GM21390 (cell line): ENCODE results near the gene KCNH4.
"Not testable (repeated sequence)": the region's sequence is repeated elsewhere in the genome, so short reads cannot be mapped to it uniquely, and the experiment has no call there.

Source experiments
- ATAC-seq: cut with Tn5 transposase; IDR thresholded peaks from one replicate; pipeline ENCODE4 v1.9.1; 2021; ENCODE audit not compliant: unreplicated experiment

KCNH4 gene

DNA sequence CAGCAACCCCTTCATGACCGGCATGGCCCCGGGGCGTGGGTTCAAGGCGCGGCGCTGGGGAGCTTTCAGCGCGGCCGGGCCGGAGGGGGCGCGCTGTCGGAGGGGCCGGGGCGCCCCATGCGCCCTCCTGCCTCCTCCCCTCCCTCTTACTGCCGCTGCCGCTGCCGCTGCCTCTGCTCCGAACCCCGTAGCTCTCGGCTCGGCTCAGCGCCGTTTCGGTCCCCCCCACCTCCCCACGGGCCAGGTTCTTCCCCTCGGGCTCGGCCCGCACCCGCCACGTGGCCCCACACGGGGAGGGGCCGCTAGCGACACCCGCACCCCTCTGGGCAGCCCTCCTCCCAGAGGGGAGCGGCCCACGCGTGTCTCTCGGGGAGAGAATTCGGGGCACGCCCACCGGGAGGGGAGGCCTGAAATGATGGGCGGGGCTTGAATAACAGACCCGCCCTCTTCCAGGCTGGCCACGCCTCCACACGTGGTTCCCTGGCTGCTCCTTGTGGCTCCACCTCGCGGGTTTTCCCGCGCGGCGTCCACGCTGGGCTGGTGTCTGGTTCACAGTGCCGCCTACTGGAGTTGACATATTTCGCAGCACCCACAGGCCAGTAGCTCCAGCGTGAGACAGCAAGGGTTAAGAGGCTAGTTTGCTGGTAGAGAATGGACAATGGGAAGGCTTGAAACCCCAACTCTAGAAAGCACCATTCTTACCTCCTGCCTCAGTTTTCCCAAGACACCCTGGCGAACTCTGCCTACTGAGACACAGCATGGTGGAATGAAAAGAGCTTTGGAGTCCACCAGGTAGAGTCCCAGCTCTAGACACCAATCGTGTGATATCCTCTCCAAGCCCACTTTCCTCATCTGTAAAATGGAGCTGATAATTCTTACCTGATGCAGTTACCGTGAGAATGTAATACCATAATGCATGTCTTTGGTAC lies at the start of gene KCNH4:
Gene KCNH4, minus strand, starts transcription at position 221 of the 929 bp plus-strand sequence. Its CDS starts 197 bp downstream, at position 24.
- no peak for ATAC-seq

DNA sequence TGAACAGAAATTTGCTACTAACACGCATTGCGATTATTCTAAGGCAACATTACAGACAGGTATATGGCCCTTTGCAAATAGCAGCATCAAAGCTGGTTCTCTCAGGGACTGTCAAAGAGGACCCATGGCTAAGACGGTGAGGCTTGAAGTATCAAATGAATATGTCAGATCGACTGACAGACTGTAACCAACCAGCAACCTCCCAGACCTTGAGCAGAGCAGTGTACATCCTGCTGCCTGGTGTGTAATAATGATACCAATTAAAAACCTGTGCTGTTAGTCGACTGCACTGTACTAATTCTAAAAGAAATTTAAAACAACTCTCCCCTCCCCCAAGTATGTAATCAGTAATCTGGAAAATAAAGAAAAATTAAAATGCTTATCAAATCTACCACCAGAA lies 49.3 kb upstream of the KCNH4 start:
- no peak for ATAC-seq

DNA sequence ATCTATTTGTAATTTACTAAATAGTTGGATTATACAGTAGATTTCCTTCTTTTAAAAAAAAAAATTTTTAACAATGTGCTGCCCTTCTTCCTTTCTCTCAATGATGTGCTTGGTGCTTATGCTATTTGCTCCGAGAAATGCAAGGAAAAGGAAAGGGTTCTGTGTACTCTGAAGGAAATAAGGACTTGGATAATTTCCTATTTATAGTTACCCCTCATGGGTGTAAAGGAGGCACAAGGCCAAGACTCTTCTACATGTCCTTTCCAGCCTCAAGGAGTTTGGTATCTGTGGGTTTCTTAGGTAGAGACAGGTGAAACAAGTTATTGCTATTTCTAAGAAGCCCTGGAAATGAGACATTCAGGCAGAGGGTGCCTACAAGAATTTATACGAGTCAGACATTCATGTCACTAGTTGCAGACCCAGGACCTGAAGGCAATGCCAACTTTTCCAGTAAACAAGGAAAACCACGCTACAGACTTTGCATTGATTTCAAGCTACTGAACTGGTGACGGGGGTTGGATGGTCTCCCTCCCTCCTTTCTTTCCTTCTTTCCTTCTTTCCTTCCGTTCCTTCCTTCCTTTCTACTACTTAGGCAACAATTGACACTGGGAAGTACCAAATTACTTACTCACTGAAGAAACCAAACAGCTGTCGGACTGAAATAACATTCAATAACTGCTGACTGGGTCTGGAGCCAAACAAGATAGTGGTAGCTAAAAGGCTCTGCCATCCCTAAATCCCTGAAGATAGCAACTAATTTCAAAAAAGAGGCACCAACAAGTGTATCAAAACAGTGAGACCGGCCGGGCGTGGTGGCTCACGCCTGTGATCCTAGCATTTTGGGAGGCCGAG lies 47.1 kb upstream of the KCNH4 start:
- no peak for ATAC-seq

DNA sequence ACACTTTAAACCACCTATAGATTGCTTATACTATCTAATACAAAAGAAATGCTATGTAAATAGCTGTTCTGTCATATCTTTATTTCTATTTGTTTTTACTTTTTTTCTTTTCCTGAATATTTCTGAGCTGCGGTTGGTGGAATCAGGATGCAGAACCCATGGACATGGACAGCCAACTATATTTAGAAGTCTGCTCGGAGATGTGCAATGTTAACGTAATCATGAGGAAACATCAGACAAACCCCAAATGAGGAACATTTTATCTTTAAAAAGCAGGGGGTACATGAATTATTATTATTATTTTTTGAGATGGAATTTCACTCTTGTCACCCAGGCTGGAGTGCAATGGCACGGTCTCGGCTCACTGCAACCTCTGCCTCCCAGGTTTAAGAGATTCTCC lies 44.7 kb upstream of the KCNH4 start:
- no peak for ATAC-seq

DNA sequence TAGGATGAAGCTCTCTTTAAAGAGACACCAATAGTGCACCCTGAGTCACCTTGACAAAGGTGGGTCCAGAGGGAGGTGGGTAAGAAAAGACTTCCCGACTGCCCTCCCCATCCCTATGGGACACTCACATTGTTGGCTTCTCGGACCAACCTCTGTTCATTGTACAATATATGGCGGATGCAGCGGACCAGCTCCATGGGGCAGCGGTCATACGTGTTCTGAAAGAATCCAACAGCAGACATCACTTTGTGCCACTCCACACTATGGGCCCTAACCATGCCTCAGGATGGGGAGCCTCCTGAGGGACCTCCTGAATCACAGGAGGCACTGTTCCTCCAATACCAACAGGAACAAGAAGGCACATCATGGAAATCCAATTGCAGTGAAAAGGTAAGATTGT lies 43.7 kb upstream of the KCNH4 start:
- no peak for ATAC-seq

DNA sequence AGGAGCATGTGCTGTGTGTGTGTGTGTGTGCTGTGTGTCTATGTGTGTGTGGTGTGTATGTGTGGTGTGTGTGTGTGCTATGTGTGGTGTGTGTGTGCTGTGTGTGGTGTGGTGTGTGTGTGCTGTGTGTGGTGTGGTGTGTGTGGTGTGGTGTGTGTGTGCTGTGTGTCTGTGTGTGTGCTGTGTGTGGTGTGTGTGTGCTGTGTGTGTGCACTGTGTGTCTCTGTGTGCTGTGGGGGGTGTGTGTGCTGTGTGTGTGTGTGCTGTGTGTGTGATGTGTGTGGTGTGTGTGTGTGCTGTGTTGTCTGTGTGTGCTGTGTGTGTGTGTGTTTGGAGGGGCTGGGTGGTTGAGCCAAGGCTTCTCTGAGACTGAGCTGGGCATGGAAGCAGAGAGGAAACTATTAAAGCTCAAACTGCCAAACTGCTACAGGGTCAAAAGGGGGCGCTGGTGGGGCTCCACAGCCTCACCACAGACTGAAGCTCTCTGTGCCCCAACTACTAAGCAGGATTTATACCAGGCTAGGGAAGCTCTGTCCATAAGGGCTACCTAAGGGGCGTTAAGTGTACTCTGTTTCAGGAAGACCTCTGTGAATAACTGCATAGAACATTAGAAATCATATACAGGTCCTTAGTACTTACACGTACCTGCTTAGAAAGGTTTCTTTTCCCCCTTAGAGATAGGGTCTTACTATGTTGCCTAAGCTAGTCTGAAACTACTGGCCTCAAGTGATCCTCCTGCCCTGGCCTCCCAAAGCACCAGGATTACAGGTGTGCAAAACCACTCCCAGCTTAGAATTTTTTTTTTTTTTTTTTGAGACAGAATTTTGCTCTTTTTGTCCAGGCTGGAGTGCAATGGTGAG lies 41.2 kb upstream of the KCNH4 start:
- no peak for ATAC-seq

DNA sequence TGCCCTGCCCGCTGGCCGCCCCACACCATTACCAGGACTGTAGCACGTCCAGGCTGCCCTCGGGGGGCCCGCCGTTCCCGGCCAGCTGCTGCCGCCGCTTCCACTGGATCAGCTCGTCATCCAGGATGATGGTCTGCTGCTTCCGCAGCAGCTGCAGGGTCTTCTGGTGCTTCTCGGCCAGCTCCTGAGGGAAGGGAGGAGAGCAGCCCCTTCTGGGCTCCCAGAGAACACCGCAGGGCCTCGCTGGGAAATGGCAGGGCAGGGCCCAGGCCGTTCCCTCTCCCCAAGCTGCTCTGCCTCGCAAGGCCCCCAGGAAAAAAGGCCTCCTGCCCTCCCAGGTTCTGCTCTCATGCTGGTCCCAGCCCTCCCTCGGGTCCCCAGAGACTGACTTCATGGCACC lies 38.3 kb upstream of the KCNH4 start:
- ATAC-seq, result not testable (repeated sequence)

DNA sequence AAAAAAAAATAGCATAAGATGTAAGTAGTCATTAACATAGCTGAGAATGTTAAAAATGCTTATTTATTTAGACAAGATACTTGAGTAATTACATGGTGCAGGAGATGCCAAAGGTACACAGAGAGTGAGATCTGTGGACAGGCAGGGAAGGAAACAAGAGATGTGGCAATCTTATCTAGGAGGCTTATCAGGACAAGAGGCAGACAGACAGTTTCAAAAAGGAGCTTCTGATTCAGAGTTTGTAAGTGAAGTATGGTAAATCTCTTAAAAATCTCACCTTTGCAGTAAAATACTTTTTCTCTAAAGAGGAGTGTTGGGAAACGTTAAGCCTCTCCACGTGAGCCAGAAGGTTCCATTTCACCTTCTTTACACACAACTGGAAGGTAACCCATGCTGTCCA lies 33.2 kb upstream of the KCNH4 start:
- no peak for ATAC-seq

DNA sequence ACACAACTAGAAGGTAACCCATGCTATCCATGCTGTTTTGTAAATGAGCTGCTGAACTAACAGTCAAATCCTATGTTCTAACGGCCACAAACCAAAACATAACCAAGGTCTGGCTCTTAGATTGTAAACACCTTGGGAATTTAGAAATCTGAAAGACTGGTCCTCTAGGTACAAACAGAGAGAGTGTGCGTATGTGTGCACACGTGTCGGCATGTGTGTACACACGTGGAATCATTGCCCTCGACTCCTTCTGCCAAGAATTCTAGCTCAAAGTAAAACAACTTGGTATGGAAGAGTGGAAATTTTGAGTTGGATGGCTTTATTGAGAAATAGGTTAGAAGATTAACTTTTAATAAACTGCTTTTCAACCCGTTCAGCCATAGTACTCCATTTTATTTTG lies 31.4 kb upstream of the KCNH4 start:
- ATAC-seq, result no peak

DNA sequence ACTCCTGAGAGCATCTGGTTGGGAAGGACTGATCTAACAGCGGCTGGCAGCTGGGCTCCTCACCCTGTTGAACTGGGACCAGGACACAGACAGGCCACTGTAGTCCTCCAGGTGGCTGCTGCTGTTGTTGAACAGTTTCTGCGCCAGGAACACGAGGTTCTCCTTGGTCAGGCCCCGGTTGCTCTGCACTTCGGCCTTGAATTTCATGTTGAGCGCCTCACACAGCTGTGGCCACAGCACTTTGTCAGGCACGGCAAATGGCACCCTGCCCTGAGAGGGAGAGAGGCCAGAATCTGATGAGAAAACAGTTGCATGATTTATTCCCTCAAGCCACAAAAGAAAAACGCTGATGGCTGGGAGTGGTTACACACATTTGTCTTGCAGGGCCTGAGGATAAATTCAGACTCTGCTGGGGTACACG lies 31.0 kb upstream of the KCNH4 start:
- not testable (repeated sequence) for ATAC-seq

DNA sequence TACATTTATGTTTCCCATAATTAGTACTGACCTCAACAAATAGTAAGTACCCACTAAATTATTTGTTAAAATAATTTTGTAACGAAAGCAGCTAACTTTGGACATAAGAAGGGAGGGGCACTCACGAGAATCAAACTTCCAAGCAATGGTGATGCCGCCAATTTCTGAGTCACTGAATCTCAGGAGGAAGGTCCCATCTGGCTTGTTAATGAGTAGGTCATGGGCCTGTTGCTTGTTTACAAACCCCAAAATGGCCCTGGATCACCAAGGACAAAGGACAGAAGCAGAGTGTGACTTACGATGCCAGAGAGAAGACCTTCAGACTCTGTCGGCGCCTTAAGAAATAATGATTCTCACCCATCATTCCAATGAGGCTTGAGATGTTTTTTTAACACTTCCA lies 29.1 kb upstream of the KCNH4 start:
- no peak for ATAC-seq

DNA sequence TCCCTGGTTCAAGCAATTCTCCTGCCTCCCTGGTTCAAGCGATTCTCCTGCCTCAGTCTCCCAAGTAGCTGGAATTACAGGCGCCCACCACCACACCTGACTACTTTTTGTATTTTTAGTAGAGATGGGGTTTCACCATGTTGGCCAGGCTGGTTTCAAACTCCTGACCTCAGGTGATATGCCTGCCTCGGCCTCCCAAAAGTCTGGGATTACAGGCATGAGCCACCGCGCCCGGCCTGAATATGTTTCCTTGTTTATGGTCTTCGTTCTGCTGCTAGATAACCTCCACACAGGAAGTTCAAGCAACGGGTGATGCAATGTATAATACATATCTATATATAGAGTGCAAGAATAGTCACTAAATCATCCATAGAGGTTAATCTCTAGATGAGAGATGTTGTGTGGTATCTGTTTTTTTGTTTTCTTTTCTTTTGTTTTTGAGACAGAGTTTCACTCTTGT lies 25.2 kb upstream of the KCNH4 start:
- not testable (repeated sequence) for ATAC-seq

DNA sequence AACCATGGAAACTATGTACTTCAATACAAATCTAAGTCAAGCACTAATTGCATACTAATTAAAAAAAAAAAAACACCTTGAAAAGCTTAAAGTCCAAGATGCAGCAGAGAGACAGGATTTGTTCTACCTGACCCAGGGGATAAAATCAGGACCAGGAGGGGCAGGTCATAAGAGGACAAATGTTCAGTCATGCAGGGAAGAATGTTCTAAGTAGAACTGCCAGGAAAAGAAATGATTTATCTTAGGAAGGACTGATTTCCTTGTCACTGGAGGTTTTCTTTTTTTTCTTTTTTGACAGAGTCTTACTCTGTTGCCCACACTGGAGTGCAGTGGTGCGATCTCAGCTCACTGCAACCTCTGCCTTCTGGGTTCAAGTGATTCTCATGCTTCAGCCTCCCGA lies 22.4 kb upstream of the KCNH4 start:
- ATAC-seq, result no peak

DNA sequence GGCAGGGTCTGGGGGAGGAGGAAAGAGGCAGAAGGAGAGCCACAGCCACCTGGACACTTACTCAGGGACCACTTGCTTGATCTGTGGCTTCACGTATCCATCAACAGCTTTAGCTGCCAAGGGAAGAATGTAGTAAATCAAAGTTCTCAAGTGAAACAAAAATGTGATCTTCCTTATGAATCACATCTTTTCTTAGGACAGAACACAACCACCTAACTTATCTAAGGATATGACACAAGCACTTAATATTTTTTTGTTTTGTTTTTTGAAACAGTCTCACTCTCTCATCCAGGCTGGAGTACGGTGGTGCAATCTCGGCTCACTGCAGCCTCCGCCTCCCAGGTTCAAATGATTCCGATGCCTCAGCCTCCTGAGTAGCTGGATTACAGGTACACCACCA lies 21.8 kb upstream of the KCNH4 start:
- ATAC-seq, result no peak

DNA sequence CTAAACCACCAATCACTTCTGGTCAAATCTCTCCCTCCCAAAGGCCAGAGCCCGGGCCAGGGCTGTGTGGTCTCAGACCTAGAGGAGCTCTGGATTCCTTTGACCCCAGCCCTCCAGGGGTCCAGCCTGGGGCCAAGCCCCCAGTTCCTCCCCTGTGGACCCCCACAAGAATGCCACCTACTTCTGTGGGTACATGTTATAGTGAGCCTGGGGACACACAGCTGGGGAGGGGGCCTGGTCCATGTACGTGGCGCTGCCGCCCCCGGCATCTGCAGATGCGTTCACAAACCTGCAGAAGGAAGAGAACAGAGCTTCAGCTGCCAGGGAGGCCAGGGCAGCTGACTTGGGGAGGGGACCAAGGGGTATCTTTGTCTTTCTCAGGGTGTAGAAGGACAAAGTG lies 21.2 kb upstream of the KCNH4 start:
- no peak for ATAC-seq

DNA sequence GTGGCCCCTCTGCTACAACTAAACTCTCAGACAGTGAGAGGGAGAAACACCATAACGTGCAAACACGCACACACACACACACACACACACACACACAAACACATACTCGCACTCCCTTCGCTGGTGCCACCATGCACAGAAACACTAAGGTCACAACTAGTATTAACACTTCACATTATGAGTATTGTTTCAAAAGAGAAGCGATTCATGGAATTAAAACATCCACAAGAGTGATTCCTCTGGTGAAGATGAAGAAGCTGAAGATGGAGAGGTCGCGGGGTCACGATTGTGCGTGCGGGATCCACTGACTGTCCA lies 20.5 kb upstream of the KCNH4 start:
- no peak for ATAC-seq

DNA sequence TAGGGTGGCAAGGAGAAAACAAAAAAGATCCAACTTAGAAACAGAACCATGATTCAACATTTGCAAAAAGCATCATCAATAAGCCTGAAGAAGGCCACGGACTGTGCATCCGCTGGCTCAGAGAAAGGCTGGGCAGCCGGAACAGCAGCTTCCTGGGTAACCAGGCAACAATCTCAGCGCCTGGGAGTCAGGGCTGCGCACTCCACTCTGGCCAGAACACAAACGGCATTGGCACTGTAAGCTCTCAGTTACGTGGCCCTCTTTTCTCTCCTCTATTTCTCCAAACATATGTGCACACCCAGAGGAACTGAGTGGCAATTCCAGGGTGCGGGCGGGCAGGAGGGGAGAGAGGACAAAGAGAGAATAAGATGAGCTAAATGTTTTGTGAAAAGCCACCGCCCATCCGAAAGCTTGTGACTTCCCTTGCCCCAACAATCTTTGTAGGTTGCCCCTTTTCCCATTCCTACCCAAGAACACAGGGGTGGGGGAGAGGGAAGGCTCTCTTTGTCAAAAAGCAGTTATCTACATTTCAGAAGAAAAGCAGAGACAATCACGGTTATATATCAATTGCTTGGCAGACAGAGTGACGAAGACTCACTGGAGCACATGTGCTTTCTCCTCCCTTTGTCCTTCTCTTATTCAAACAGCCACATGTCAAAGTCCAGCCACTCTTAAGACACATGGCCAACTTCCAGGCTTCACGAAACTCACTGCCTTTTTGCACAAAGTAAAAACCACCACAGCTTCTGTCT lies 19.9 kb upstream of the KCNH4 start:
- ATAC-seq, result no peak

DNA sequence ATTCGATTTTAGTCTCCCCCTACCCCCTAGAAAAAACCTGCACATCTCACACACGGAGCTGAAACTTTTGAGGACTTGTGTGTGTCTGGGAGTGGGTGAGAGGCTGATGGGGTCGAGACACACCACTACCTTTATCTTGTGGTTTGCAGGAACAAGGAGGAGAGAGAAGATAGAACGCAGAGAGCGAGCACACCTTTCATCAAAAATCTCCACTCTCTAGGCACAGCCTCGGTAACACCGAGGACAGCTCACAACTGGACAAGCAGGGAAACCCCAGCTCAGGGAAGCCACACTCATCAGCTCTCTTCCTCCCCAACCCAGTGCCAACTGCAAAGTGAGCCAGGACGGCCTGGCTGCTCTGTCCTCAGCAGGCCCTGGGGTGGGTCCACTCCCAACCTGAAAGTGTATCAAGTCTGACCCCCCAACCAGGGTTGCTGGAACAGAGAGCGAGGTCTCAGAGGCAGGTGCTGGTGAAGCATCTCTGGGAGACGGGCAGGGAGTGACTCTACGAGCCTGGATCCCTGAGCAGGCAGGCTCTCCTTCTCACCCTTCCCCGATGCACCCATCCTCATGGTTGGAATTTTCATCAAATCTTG lies 18.6 kb upstream of the KCNH4 start:
- ATAC-seq, result no peak

DNA sequence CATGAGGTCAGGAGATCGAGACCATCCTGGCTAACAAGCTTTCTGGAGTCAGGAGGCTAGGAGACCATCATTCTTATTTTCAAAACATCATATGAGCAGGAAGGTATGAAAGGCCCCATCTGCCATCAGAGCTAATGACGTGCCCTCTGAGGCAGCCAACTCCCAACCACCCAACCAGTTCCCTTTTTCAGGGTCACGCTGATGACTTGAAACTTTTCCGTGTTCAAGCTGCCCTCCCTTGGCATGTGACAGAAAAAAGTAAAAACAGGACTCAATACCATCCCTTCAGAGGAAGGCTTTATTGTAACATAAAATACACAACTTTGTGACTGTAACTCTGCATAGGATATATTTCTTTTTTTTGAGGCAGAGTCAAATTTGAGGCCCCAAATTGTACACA lies 18.0 kb upstream of the KCNH4 start:
- ATAC-seq, result no peak

DNA sequence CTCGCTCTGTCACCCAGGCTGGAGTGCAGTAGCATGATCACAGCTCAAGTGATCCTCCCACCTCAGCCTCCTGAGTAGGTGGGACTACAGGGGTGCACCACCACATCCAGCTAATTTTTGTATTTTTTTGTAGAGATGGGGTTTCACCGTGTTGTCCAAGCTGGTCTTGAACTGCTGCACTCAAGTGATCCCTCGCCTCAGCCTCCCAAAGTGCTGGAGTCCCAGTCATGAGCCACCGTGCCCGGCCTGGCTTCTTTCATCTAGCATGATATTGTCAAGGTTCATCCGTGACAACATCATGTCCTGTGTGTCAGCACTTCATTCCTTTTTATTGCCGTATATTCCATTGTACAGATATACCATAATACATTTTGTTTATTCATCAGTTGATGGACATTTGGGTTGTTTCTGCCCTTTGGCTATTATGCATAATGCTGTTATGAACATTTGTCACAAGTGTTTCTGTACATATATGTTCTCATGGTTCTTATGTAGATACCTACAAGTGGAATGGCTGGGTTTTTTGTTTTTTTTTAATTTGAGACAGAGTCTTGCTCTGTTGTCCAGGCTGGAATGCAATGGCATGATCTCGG lies 16.7 kb upstream of the KCNH4 start:
- ATAC-seq, result no peak
